CD4-positive, alpha-beta T cell (primary cell): ENCODE results near the gene PACSIN2. TPM values are rescaled to one million over a fixed set of nuclear protein-coding genes. Genes with fewer than 3 reads are reported as not detected.

Experiments used
- ATAC-seq: fragments of 200-7000 bp; cut with Tn5 transposase; one replicate; pipeline ENCODE4 v1.10.0; 2022; ENCODE audit warnings: mild to moderate bottlenecking; ENCODE audit not compliant: poor library complexity
- CTCF ChIA-PET: fragments of 350-600 bp; sonication (Branson Sonifier 250); formaldehyde crosslinking; loops from one replicate; lab custom pipeline; 2021; ENCODE audit warnings: antibody characterized with exemption, inconsistent platforms; lab: Charles Lee
- POLR2A ChIA-PET: fragments of 350-600 bp; sonication (Branson Sonifier 250); formaldehyde crosslinking; loops from one replicate; lab custom pipeline; 2021; ENCODE audit warnings: antibody characterized with exemption, inconsistent platforms; lab: Charles Lee
- DNase-seq, 14 experiments: peaks; one replicate each; pipeline ENCODE4 v3.0.0-alpha.2; 2013 to 2020; ENCODE audit warnings: mixed read lengths in 2 of 14
- H3K27ac ChIP-seq, 2 donors: one replicate each; pipeline versions ENCODE4 v1.5.1 to v1.7.0; 2013; ENCODE audit warnings: low read length in 2 of 2, low read depth in 1 of 2, mild to moderate bottlenecking in 1 of 2
- H3K27me3 ChIP-seq, 2 experiments: 1 replicate in 1 of 2; 2 replicates in 1 of 2; pipeline versions ENCODE4 v1.6.1 to v1.7.0; 2013; ENCODE audit warnings: low read length in 2 of 2, control low read depth in 1 of 2, mild to moderate bottlenecking in 1 of 2, moderate library complexity in 1 of 2; ENCODE audit not compliant: insufficient read depth in 2 of 2, control insufficient read depth in 1 of 2
- H3K36me3 ChIP-seq: one replicate; pipeline ENCODE4 v1.6.1; 2013; ENCODE audit warnings: low read length, control low read depth; ENCODE audit not compliant: insufficient read depth
- H3K4me1 ChIP-seq: one replicate; pipeline ENCODE4 v1.6.1; 2013; ENCODE audit warnings: low read length, control low read depth; ENCODE audit not compliant: insufficient read depth
- H3K4me3 ChIP-seq: one replicate; pipeline ENCODE4 v1.5.1; 2013; ENCODE audit warnings: mild to moderate bottlenecking, low read length, moderate library complexity
- H3K9me3 ChIP-seq, 2 experiments: 1 replicate in 1 of 2; 2 replicates in 1 of 2; pipeline versions ENCODE4 v1.6.1 to v1.7.0; 2013; ENCODE audit warnings: low read length in 2 of 2, mild to moderate bottlenecking in 2 of 2, control low read depth in 1 of 2, moderate library complexity in 1 of 2; ENCODE audit not compliant: control insufficient read depth in 1 of 2, insufficient read depth in 1 of 2
- H3K27ac Mint-ChIP-seq: one replicate; pipeline ENCODE4 v1.8.0; 2020; ENCODE audit warnings: mixed read lengths
- H3K27me3 Mint-ChIP-seq: one replicate; pipeline ENCODE4 v1.8.0; 2021; ENCODE audit warnings: mixed read lengths
- H3K36me3 Mint-ChIP-seq: one replicate; pipeline ENCODE4 v1.8.0; 2021; ENCODE audit warnings: low read depth, mixed read lengths
- H3K4me1 Mint-ChIP-seq: one replicate; pipeline ENCODE4 v1.8.0; 2021; ENCODE audit warnings: low read depth, mixed read lengths
- H3K4me3 Mint-ChIP-seq: one replicate; pipeline ENCODE4 v1.8.0; 2020; ENCODE audit warnings: mild to moderate bottlenecking, mixed read lengths
- H3K9me3 Mint-ChIP-seq: one replicate; pipeline ENCODE4 v1.8.0; 2020; ENCODE audit warnings: mixed read lengths
- CTCF ChIP-seq: fragments of 200-600 bp; IDR thresholded peaks from one replicate; pipeline ENCODE4 v1.8.0; 2022; ENCODE audit warnings: antibody characterized with exemption, mild to moderate bottlenecking
- intact Hi-C, 2 experiments: fragments of 100-400 bp; cut with DNase I in 1 of 2; cut with micrococcal nuclease in 1 of 2; formaldehyde crosslinking; loops; one replicate each; pipeline versions ENCODE4 v1.15.1 to v1.9.0; 2023 to 2025; cut with DNase I, micrococcal nuclease
- total RNA-seq, 174 experiments: library from RNA in 2 of 174; stranded (reverse) in 2 of 174; gene quantifications; one replicate each; pipeline ENCODE4 v1.2.3 and lab custom pipeline; 2021 to 2026

The PACSIN2 gene
- total RNA-seq, 2 experiments from 2014 or later, result 23.3 to 25.5 TPM

- peaks cover 63% of the 10 kb centered on the region for H3K36me3 Mint-ChIP-seq
Observed at GRCh38 chr22:42872821-42873220, 142.1 kb downstream of the PACSIN2 start.

GRCh38 chr22:42871146-42872050 lies 143.6 kb downstream of the PACSIN2 start:
- H3K4me1 ChIP-seq, result no peaks in the 10 kb centered on the region
- H3K27ac ChIP-seq, result no peak overlapping the region
- no peaks in the 10 kb centered on the region for H3K9me3 ChIP-seq
- H3K27me3 Mint-ChIP-seq, result no peaks in the 10 kb centered on the region
- CTCF ChIA-PET, result no interaction called here
- DNase-seq (no peak), ATAC-seq (no peak)
- H3K4me3 ChIP-seq, result no peak overlapping the region
- H3K9me3 Mint-ChIP-seq, result no peaks in the 10 kb centered on the region
- intact Hi-C loops, result loop anchor here in 1 of 2 experiments (5.0 kb wide), 1 partner anchor 161 kb away; no protein-coding TSS in a partner anchor
- TF ChIP-seq CTCF, result no peak
- POLR2A ChIA-PET, result no interaction called here
- H3K27ac Mint-ChIP-seq, result no peak overlapping the region
- H3K4me1 Mint-ChIP-seq, result no peaks in the 10 kb centered on the region
- no peaks in the 10 kb centered on the region for H3K27me3 ChIP-seq
- peaks cover 42% of the 10 kb centered on the region for H3K36me3 ChIP-seq
- no peak overlapping the region for H3K4me3 Mint-ChIP-seq
- peaks cover 54% of the 10 kb centered on the region for H3K36me3 Mint-ChIP-seq

More at GRCh38 chr22:42872821-42873220, 142.1 kb downstream of the PACSIN2 start:
- no peaks in the 10 kb centered on the region for H3K27me3 Mint-ChIP-seq
- no peak for TF ChIP-seq CTCF
- H3K4me1 ChIP-seq, result no peaks in the 10 kb centered on the region
- ATAC-seq (no peak), DNase-seq (no peak)
- POLR2A ChIA-PET, result no interaction called here
- no peaks in the 10 kb centered on the region for H3K4me1 Mint-ChIP-seq
- H3K9me3 ChIP-seq, result no peaks in the 10 kb centered on the region
- intact Hi-C loops, result loop anchor here in 1 of 2 experiments (5.0 kb wide), 1 partner anchor 159 kb away; no protein-coding TSS in a partner anchor
- no peak overlapping the region for H3K4me3 ChIP-seq
- CTCF ChIA-PET, result no interaction called here
- no peak overlapping the region for H3K4me3 Mint-ChIP-seq
- no peak overlapping the region for H3K27ac Mint-ChIP-seq
- no peaks in the 10 kb centered on the region for H3K27me3 ChIP-seq
- peaks cover 54% of the 10 kb centered on the region for H3K36me3 ChIP-seq
- no peaks in the 10 kb centered on the region for H3K9me3 Mint-ChIP-seq
- H3K27ac ChIP-seq, result no peak overlapping the region

- TF ChIP-seq CTCF, result no peak
- DNase-seq (no peak), ATAC-seq (no peak)
- H3K9me3 ChIP-seq, result no peaks in the 10 kb centered on the region
- H3K27ac ChIP-seq, result no peak overlapping the region
- intact Hi-C loops, result loop anchor here in 1 of 2 experiments (5.0 kb wide), 1 partner anchor 162 kb away; no protein-coding TSS in a partner anchor
- Mint-ChIP-seq H3K4me1 (no peaks in the 10 kb centered on the region), H3K36me3 (peaks cover 40% of the 10 kb centered on the region), H3K9me3 (no peaks in the 10 kb centered on the region), H3K4me3 (no peak overlapping the region), H3K27me3 (no peaks in the 10 kb centered on the region), H3K27ac (no peak overlapping the region)
- H3K27me3 ChIP-seq, result no peaks in the 10 kb centered on the region
- H3K36me3 ChIP-seq, result peaks cover 30% of the 10 kb centered on the region
- no peaks in the 10 kb centered on the region for H3K4me1 ChIP-seq
- ChIA-PET CTCF (no interaction called here), POLR2A (no interaction called here)
- no peak overlapping the region for H3K4me3 ChIP-seq
Observed at GRCh38 chr22:42869888-42870480, 145.0 kb downstream of the PACSIN2 start.
